GM21390 (cell line): ENCODE data around the gene PRPF40A.

Experiments
- ATAC-seq: cut with Tn5 transposase; IDR thresholded peaks from one replicate; pipeline ENCODE4 v1.9.1; 2021; ENCODE audit not compliant: unreplicated experiment

Gene PRPF40A

DNA sequence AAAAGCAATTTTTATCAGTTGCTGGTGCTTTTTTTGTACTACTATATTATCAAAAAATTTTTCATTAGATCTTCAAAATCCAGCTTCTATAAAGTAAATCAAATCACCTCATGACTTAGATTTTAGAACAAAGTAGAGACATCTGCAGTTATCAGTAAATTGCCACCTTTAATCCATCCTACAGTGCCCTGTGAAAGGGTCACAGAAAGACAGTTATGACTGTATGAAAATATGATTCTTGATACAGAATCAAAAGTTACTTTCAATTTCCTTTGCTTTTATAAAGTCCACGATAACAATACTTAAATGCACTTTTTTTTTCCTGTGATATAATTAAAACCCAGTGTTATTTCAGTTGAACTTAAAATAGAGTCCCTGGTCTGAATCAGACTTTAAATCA, 61.4 kb downstream of the PRPF40A start:
- peak; percentile 53 for ATAC-seq

DNA sequence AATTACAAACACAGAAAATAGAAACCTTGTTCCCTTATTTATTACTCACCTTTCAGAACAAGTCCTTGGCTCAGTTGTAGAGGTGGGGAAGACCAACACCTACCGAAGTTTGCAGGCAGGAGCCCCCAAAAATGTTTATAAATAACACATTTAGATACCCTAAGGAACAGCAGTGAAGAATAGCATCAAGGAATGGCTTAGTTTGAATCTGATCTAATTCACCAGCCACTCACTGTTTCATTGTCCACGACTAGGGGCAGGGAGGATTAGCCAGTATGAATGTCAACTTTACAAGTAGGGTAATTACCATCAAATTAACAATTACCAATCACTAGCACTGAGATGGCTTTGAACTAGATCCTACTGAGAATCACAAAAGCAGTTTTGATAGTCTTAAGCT, 65.4 kb downstream of the PRPF40A start:
- ATAC-seq, result no peak

DNA sequence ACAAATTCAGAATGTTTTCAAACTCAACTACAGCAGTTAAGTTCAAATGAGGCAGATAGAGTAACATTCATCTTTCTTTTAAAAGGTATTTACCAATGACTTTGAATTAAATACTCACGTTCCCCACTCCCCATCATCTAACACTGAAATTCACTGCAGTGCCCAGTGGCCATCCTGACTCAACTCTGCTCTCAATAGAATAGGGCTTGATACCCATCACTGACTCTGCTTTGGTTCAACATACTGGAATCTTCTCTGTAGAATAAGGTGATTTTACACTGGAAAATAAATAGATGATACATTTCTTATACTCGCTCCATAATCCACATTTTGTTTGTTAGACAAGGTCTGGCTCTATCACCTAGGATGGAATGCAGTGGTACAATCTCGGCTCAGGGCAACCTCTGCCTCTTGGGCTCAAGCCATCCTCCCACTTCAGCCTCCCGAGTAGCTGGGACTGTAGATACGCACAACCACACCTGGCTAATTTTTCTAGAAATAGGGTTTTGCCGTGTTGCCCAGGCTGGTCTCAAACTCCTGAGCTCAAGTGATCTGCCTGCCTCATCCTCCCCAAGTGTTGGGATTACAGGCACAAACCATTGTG, 66.4 kb downstream of the PRPF40A start:
- no peak for ATAC-seq

DNA sequence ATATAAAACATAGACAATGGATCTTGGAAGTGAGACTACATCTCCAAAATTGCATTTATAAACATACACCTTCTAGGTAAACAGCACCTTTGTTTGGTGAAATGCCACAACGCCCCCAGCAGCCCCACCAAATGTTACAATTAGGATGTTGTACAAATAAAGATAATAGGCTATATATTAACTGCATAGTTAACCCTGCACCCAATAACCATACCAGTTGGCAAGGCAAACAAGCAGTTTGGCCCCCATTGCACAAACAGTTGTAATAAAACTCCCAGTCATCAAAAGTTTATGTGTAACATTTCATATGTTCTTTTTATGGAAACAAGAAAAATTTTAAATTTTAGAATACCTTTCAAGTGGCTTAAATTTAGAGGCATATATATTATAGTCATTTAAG, 67.3 kb downstream of the PRPF40A start:
- ATAC-seq, result no peak

DNA sequence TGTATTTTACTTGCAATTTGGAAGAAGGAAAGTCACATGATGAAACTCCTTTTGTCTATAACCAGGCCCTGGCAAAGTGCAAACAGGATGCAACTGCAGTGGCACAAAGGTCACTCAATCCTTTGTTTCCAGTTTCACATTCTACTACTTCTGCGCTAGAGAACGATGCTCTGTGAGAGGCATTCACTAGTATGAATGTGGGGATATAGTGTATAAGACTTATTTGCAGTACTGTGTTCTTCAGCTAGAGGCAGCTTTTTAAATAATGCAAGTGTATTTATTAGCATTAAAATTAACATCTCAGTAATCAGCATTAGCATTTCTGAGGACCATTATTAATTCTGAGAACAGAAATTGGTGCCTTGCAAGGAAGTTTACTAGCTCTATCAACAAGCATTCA, 68.9 kb downstream of the PRPF40A start:
- no peak for ATAC-seq

DNA sequence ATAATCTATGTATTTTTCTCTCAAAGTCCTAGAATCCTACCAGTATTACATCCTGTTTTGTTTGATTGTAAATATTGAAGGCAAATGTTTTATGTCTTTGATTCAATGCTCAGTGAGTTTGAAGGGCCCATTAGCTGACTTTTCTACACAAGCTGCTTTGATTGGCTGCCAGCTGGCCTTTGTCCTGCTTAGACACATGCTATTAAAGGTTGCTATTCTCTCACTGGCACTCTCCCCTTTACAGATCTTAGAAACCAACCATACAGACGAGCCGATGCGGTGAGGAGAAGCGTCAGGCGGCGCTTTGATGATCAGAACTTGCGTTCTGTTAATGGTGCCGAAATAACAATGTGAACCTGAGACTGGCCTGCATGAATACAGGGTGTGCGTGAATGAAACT, 69.7 kb downstream of the PRPF40A start:
- no peak for ATAC-seq

DNA sequence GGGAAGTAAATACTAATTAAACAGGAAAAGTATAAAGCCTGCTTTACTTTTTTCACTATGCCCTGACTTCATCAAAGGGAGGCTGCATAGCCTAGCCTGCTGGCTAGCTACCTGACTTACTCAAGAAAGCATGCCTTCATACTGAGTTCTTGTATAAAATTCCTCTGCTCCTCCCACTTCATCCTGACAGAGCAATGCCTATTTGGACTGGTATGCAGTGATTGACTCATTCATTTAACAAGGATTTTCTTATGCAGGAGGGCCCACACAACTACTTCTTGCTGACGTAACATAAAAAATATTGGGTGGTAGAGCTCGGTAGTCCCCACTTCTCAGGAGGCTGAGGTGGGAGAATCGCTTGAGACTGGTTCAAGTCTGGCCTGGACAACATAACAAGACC, 70.5 kb downstream of the PRPF40A start:
- no peak for ATAC-seq

DNA sequence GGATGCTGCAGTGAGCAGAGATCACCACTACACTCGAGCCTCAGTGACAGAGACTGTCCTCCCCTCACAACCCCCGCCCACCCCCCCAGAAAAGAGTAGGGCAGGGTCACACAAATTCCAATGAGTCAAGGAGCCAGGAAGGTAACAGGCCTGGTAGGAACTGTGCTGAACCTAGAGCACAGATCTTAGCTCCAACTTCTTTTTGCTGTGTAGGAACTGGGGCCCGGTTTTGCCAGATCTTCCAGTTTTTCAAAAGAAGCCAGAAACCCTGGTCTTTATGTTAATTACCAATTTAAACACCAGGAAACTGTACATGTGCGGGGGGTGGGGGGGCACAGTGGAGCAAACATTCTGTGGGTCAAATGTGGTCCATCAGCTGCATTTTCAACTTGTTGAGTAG, 71.0 kb downstream of the PRPF40A start:
- ATAC-seq, result no peak

DNA sequence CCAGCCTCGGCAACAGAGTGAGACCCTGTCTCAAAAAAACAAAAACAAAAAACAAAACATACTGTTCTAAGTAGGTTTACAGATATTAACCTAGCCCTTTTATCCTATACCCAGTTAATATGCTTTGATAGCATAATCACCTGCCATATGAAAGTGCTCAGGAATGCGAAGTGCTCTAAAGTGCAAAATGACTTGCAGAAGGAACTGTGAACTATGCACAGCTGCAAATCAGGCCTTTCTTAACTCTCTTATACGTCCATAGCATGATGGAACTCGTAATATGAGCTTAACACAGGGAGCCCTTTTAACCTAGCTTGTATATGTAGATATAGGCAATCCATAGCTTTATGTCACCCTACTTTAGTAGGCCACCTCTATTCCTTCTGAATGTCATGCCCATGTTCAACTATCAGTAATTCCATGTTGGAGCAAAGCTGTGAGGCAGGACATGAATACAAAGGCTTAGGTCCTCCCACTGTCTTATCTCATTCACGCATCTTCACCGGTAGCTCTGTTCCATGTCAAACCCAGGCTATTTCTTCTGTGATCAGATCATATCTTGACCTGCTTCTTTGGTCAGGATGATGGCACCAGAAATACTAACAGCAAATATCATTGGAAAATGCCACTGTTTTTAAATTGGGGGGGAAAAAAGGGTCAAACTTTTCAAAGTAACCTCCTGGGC, 72.9 kb downstream of the PRPF40A start:
- no peak for ATAC-seq

DNA sequence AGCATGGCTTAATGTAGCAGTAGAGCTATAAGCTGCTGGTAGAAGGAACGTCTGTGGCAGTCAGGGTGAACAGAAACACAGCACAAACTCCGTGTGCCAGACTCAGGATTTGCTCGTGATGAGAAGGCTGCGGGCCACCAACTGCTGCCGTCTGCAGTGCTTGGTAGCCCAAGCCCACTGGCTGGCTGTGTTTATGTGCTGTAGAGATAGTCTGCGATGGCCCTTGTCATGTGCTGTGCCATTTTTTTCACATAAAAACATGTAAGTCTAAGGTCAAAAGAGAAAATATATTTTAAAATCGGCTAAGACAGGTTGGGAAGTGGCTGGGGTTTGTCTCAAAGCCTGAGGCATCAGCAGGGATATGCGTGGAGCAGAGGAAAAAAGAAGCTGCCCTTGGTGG, 78.7 kb downstream of the PRPF40A start:
- ATAC-seq, result no peak

DNA sequence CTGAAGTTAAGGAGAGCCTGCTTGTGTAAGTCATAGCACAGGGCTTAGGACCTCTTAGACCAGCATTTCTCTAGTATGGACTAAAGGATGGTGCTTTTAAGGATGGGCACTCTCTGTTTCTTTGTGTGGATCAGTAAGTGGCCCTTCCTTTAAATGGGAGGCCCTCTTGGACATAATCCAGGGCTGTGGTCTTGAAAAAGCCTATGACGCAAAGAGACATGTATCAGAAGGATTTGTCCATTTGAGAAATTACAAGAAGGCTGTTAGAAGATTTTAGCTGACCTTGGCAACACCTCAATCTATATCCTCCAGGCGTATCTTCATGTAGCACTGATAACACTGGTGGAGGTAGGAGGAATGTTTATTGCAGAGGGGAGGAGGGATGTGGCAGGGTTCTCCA, 79.2 kb downstream of the PRPF40A start:
- no peak for ATAC-seq

DNA sequence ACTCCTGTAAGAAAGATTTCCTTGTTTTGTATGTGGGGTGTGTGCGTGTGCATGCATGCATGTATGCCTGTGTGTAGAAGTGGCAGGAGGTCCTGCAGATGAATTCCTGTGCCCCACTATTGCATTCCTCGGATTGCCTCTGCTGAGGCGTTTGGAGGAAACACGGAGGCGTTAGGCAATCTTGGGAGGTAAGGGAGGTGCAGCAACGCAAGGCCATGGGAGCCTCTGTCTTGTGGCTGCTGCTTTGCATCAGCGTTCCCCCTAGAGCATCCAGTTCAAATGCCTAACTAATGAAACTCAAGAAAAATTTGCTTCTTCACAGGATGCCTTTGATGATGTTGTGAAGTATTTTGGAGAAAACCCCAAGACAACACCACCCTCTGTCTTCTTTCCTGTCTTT, 80.0 kb downstream of the PRPF40A start:
- no peak for ATAC-seq

DNA sequence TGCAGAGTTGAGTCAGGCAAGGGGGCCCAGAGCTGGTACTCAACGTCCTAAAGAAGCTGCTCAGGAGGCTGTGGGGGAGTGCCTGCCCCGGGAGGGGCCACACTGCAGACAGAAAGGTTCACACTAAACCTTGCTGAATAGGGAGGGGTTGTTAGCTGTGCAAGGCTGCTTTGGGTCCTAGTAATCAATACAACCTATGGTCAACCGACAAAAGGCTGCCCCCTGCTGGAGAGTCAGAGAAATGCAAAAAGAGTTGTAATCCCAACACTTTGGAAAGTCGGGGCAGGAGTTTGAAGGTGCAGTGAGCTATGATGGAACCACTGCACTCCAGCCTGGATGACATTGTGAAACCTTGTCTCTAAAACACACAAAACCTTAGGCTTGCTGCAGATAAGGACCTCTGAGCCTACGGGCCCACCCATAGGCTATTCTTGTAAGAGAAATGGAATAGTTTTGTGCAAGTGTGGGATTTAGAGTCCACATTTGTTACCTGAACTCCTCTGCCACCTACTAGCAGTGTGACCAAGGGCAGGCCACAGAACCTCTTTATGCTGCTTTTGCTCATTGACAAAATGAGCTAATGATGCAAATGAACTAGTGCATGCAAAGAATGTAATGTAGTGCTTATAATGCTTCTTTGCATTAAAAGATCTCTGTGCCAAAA, 81.5 kb downstream of the PRPF40A start:
- no peak for ATAC-seq

DNA sequence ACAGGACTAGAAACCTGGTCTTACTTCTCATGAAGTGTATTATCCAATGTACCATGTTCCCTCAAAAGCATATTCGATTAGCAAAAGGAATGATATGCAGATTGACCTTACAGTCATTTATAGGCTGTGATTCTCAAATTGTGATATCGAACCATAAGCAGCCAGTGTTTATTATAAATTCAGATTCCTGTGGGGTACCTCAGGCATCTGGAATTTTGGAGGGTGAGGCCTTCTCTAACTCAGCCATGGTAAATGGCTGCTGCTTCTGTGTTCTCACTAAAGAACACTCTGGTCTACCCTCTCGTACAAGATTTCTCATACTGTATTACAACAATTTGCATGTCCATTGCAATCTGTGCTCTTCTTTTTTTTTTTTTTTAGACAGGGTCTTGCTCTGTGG, 84.5 kb downstream of the PRPF40A start:
- ATAC-seq, result no peak

DNA sequence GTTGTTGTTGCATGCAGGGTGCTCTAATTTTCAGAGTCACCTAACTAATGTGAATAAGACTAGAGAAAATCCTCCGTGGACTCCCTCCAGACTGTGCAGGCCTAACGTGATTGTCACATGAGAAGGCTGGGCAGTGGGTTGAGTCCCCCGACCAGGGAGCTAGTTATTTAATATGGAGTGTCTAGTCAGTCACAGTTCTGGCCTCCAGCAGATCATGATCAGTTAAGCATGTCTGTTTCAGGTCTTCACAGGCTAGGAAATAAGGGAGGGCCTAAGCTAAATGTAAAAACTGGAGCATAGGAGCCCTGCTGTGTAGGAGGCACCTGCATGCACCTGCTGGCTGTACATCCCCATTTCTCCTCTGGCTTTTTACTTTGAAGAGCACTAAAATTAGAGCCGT, 86.8 kb downstream of the PRPF40A start:
- ATAC-seq, result no peak

DNA sequence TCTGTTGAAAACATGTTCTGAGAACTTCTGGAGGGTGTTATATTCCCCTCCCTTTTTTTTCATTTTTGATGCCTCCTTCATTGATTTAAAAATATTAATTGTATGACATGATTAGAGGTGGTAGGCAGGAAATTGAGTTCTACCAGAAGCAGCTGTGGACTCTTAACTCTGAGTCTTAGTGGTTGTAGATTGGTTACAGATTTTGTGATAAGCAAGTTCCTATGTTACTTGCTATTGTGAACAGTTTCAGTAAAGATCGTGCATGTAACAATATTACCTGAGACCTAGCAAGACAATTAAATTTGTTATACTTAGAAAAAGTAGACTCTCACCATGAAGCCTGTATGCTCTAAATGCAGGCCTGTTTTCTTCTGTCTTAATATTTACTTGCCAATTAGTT, 88.1 kb downstream of the PRPF40A start:
- no peak for ATAC-seq

DNA sequence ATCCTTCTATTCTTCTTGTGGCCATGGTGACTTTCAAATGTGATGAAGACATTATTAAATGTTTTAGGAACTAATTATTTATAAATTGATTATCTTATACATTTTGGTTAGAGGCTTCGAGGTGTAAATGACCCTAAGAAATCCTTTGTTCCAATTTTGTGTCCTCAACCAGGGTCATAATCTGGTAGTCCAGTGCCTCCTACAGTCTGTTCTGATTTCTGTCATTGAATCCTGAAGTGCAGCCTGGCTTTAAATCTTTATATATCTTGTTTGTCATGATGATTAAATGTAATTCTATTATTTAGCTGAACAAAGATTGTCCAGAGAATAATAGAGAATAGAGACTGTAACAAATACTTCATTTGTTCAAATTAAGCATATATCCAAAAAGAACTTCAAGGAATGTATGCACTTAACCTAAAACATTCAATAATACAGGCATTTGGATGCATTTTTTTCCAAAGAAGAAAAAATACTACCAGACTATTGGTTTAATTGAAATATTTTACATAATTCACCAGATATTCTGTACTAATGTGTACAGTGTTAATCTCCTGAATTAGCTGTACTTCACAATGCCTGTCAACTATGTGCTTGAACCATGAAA, 89.8 kb downstream of the PRPF40A start:
- ATAC-seq, result no peak

DNA sequence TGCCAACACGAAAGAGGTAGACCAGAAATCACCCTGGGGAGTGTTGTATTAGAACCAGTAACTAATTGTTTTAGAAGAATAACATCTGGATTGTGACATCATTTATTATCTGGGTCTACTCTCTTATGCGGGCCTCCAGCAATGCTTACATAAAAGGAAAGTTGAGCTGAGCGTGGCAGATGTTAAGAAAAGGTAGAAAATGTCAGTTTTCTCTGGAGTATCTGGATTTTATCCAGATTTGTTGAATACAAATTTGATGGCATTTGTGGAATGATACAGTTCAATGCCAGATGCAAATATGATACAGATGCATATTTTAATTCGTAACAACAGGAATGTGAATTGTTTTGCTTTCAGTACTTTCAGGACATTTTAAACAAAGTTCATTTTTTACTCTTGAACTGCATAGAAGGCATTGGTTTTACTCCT, 90.3 kb downstream of the PRPF40A start:
- no peak for ATAC-seq

DNA sequence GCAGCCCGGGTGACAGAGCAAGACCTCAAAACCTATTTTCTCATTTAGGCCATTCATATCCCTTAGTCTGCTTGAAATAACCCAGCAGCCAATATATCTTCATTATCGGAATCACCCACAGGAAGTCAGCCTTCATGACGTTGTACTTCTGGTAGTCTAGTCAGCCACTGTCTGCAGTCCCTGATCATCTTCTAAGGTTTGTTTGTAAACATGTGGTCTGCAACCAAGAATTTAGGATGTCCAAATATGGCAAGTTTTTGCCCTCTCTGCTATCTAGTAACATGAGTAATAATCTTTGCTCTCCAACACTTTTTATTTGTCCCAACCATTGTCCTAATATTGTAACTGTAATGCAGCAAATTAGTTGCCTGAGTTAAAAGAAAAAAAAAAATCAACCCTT, 92.5 kb downstream of the PRPF40A start:
- ATAC-seq, result no peak

DNA sequence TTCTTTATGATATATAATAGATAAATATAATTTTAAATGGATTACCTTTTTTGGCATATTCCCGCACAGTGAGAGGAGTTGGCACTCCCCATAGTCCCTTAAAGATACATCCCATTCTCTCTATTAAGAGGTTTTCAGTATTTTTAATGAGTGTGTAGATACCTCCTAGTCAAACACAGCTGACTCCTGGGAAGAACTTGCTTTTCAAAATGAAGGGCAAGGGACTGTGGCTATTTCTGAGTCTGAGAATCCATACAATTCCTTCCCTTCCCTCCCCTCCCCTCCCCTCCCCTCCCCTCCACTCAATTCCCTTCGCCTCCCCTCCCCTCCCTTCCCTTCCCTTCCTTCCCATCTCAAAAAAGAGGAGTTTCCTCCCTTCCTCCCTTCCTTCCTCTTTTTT, 93.5 kb downstream of the PRPF40A start:
- no peak for ATAC-seq

DNA sequence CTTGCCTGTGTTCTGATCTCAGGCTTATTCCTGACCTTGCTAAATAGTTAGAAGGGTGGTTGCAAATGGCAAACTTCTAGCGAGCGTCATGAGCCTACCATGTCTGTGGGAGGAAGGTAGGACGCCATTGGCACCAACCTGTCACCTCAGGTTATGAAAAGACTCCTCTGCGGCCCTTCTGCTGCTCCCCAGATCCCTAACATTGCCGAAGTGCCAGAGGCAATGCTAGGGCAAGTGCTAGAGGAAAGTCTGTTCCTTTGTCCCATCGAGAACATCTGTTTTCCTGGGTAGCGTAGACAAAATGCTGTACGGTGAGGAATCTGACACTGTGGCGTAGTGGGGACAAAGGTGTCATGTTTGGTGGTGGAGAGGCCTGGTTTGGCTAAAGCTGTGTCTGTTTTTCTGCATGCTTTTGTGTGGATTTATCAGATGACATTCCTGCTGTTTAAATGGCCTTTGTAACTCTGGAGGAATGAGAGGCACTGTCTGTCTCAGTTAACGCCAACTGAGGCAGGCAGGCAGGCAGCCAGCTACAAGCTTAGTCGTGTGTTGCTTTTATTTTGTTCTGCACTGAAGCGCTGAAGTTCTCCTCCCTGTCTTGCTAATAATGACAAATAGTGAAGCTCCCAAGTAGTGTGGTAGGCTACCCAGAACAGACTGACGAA, 94.1 kb downstream of the PRPF40A start:
- ATAC-seq, result no peak

DNA sequence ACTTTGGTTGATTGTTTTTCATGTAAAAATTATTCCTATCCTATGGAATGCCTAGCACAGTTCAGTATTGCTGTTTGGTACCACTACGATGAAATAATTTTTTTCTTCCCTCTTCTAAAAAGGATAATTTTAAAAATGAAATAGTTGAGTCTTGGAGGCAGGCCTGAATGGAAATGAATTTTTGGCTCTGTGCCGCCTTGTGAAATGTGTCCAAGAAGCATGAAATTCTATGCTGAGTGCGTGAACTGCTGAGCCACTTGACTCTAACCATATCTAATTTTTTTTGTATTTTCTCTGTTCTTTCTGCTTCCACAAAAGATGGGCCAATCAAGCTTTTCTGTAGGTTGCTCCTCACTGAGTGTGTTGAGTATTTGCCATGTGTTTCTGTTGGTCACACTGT, 95.0 kb downstream of the PRPF40A start:
- no peak for ATAC-seq
